C4-2B (cell line): ENCODE results near the gene SMARCAL1.

Experiments used
- CTCF ChIP-seq: fragments of 450-650 bp; conservative IDR thresholded peaks from 2 replicates; pipeline ENCODE4 v1.5.1; 2017; ENCODE audit warnings: mild to moderate bottlenecking
- ZFX ChIP-seq: fragments of 450-650 bp; IDR thresholded peaks from 2 replicates; pipeline ENCODE4 v1.6.1; 2017

GRCh38 chr2:216388046-216388884 lies 24.0 kb upstream of the SMARCAL1 start:
- no peak for TF ChIP-seq CTCF
- no peak for TF ChIP-seq ZFX
